OCI-LY7 (cell line): ENCODE measurements around the gene EXOC4. TPM values are rescaled to one million over a fixed set of nuclear protein-coding genes. Genes with fewer than 3 reads are reported as not detected.

Experiments
- BruUV-seq: library from RNA; stranded (reverse); fragments of 400-500 nt; replicated peaks from 2 replicates; lab custom pipeline; 2021; lab: Mats Ljungman, UMichigan
- CTCF ChIA-PET: fragments of 300-600 bp; sonication (Branson Sonifier 250); formaldehyde crosslinking; loops from one replicate; lab custom pipeline; 2022; ENCODE audit warnings: antibody characterized with exemption; ENCODE audit not compliant: unreplicated experiment; lab: Charles Lee
- POLR2A ChIA-PET: fragments of 300-600 bp; sonication (Branson Sonifier 250); formaldehyde crosslinking; loops from one replicate; lab custom pipeline; 2022; ENCODE audit warnings: antibody characterized with exemption; lab: Charles Lee
- DNase-seq: peaks from one replicate; pipeline ENCODE4 v3.0.0-alpha.2; 2015; ENCODE audit warnings: low spot score
- H2AFZ ChIP-seq: fragments of 200-600 bp; sonication (generic), shearing (Covaris generic); 2 replicates; pipeline ENCODE4 v1.6.1; 2014; ENCODE audit warnings: mild to moderate bottlenecking, antibody characterized with exemption, low read length, moderate library complexity
- H3K27ac ChIP-seq: fragments of 200-600 bp; sonication (generic); 2 replicates; pipeline ENCODE4 v1.5.1; 2014; ENCODE audit warnings: mixed run types, low read depth, mild to moderate bottlenecking, moderate library complexity, low read length, inconsistent platforms; ENCODE audit not compliant: poor library complexity, severe bottlenecking
- H3K36me3 ChIP-seq: fragments of 200-600 bp; sonication (generic); 2 replicates; pipeline ENCODE4 v1.6.1; 2014; ENCODE audit warnings: mild to moderate bottlenecking, antibody characterized with exemption, low read length, moderate library complexity, mixed read lengths; ENCODE audit not compliant: insufficient read depth
- H3K4me1 ChIP-seq: fragments of 200-600 bp; sonication (generic); 2 replicates; pipeline ENCODE4 v1.5.1; 2014; ENCODE audit warnings: mild to moderate bottlenecking, low read length; ENCODE audit not compliant: insufficient read depth, poor library complexity, severe bottlenecking
- H3K4me2 ChIP-seq: fragments of 200-600 bp; sonication (generic); 2 replicates; pipeline ENCODE4 v1.6.1; 2014; ENCODE audit warnings: mild to moderate bottlenecking, low read length
- H3K4me3 ChIP-seq: fragments of 200-600 bp; sonication (generic); 2 replicates; pipeline ENCODE4 v1.5.1; 2014; ENCODE audit warnings: mild to moderate bottlenecking, low read depth, low read length; ENCODE audit not compliant: poor library complexity, severe bottlenecking
- H3K79me2 ChIP-seq: fragments of 200-600 bp; sonication (generic); 2 replicates; pipeline ENCODE4 v1.6.1; 2016; ENCODE audit warnings: low read depth, mild to moderate bottlenecking, low read length, moderate library complexity, mixed read lengths; ENCODE audit not compliant: insufficient read depth
- H3K9me2 ChIP-seq: fragments of 200-600 bp; sonication (generic); 2 replicates; pipeline ENCODE4 v1.6.1; 2016; ENCODE audit warnings: mild to moderate bottlenecking, low read length, mixed read lengths; ENCODE audit not compliant: insufficient read depth
- H3K9me3 ChIP-seq: fragments of 200-600 bp; sonication (generic); 2 replicates; pipeline ENCODE4 v1.6.1; 2014; ENCODE audit warnings: mild to moderate bottlenecking, mixed run types, low read length, mixed read lengths
- H4K20me1 ChIP-seq: fragments of 200-600 bp; sonication (generic); 2 replicates; pipeline ENCODE4 v1.6.1; 2014; ENCODE audit warnings: mild to moderate bottlenecking, antibody characterized with exemption, low read length, moderate library complexity, mixed read lengths; ENCODE audit not compliant: insufficient read depth
- CTCF ChIP-seq: fragments of 200-600 bp; sonication (generic); conservative IDR thresholded peaks from 2 replicates; pipeline ENCODE4 v1.5.1; 2014; ENCODE audit warnings: mild to moderate bottlenecking, antibody characterized with exemption, low read length, moderate library complexity, mixed read lengths
- EZH2phosphoT487 ChIP-seq: fragments of 200-600 bp; sonication (generic); IDR thresholded peaks from 2 replicates; pipeline ENCODE4 v1.6.1; 2018; ENCODE audit warnings: low read depth, borderline replicate concordance, mild to moderate bottlenecking, mixed run types, antibody characterized with exemption, low read length, moderate library complexity, mixed read lengths
- intact Hi-C: fragments of 100-400 bp; cut with micrococcal nuclease; formaldehyde crosslinking; loops from one replicate; pipeline ENCODE4 v1.10.0; 2022; ENCODE audit not compliant: unreplicated experiment
- total RNA-seq, 2 experiments: library from RNA; depleted of rRNA in 1 of 2; stranded (reverse); fragments of >200 nt in 1 of 2; shearing (Covaris generic) in 1 of 2; gene quantifications; 2 replicates each; pipeline ENCODE4 v1.2.3, GENCODE V29; 2014 to 2022

EXOC4 gene
- total RNA-seq, 2 experiments from 2014 or later = 75.1 to 93.2 TPM

DNA sequence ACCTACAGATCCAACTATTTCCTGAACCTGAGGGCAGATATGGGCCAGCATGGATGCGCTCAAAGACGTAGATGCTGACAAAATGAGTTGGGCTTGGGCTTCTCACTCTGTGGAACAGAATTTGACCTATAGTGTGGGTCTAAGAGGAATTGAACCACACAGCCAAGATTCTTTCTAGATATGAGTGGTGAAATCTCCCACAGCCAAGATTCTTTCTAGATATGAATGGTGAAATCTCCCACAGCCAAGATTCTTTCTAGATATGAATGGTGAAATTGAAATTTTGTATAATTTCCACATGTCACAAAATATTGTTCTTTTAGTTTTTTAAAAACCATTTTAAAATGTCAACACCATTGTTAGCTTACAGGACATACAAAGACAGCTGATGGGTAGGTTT lies 658.8 kb downstream of the EXOC4 start:
- Histone ChIP-seq H3K4me2 (no peak overlapping the region), H3K27ac (no peak overlapping the region), H3K4me3 (no peak overlapping the region), H3K9me3 (no peaks in the 10 kb centered on the region), H3K79me2 (no peaks in the 10 kb centered on the region), H3K9me2 (no peaks in the 10 kb centered on the region), H2AFZ (no peak overlapping the region), H3K4me1 (no peaks in the 10 kb centered on the region), H4K20me1 (no peaks in the 10 kb centered on the region), H3K36me3 (no peaks in the 10 kb centered on the region)
- DNase-seq = no peak
- TF ChIP-seq EZH2phosphoT487 (no peak), CTCF (no peak)
- CTCF ChIA-PET = no interaction called here
- intact Hi-C loops = no loop called here
- BruUV-seq = no TSS peak
- POLR2A ChIA-PET = no interaction called here

- Histone ChIP-seq H3K4me1 (no peaks in the 10 kb centered on the region), H3K9me3 (no peaks in the 10 kb centered on the region), H3K27ac (no peak overlapping the region), H4K20me1 (no peaks in the 10 kb centered on the region), H3K36me3 (no peaks in the 10 kb centered on the region), H3K4me2 (no peak overlapping the region), H3K79me2 (no peaks in the 10 kb centered on the region), H2AFZ (no peak overlapping the region), H3K9me2 (no peaks in the 10 kb centered on the region), H3K4me3 (no peak overlapping the region)
- no peak for DNase-seq
- BruUV-seq = no TSS peak
- intact Hi-C loops = no loop called here
- POLR2A ChIA-PET = interaction anchor here (0.7 kb wide), 1 partner anchor 489 kb away, joined by 3 read pairs; no protein-coding TSS in a partner anchor
- TF ChIP-seq EZH2phosphoT487 = no peak
- no peak for TF ChIP-seq CTCF
- CTCF ChIA-PET = no interaction called here
These were observed 660.2 kb downstream of the EXOC4 start for GRCh38 chr7:133912916-133913697.

- H3K9me2 ChIP-seq = no peaks in the 10 kb centered on the region
- intact Hi-C loops = no loop called here
- H3K4me1 ChIP-seq = no peaks in the 10 kb centered on the region
- H4K20me1 ChIP-seq = no peaks in the 10 kb centered on the region
- no peak overlapping the region for H3K4me2 ChIP-seq
- DNase-seq = no peak
- no peak overlapping the region for H3K4me3 ChIP-seq
- TF ChIP-seq EZH2phosphoT487 (no peak), CTCF (no peak)
- ChIA-PET CTCF (no interaction called here), POLR2A (interaction anchor here (0.5 to 0.8 kb wide), 2 partner anchors 9 to 33 kb away, joined by 3 to 4 read pairs; no protein-coding TSS in a partner anchor)
- no peaks in the 10 kb centered on the region for H3K9me3 ChIP-seq
- no peaks in the 10 kb centered on the region for H3K79me2 ChIP-seq
- H2AFZ ChIP-seq = no peak overlapping the region
- H3K27ac ChIP-seq = no peak overlapping the region
- H3K36me3 ChIP-seq = no peaks in the 10 kb centered on the region
- BruUV-seq = no TSS peak
These were observed 663.7 kb downstream of the EXOC4 start for GRCh38 chr7:133916621-133917020.
